Measurements from ENCODE around the gene RNF150.

Gene RNF150

GRCh38 chr4:140969296-140969695 is 164.0 kb downstream of the RNF150 start:
- DNase-seq (ENCODE audit: low read depth) = no peak
- no peak for TF ChIP-seq CTCF (conservative IDR thresholded peaks at IDR 0.05; ENCODE audit: low read length)
- no peak overlapping the region for H3K4me3 ChIP-seq (ENCODE audit: low read length)

GRCh38 chr4:140968371-140968770 is 164.9 kb downstream of the RNF150 start:
- no peak overlapping the region for H3K4me3 ChIP-seq (ENCODE audit: low read length)
- TF ChIP-seq CTCF (conservative IDR thresholded peaks at IDR 0.05; ENCODE audit: low read length) = no peak
- no peak for DNase-seq (ENCODE audit: low read depth)

GRCh38 chr4:140963883-140964282 is 169.4 kb downstream of the RNF150 start:
- no peak for TF ChIP-seq CTCF (conservative IDR thresholded peaks at IDR 0.05; ENCODE audit: low read length)
- no peak overlapping the region for H3K4me3 ChIP-seq (ENCODE audit: low read length)
- DNase-seq (ENCODE audit: low read depth) = no peak

- TF ChIP-seq CTCF (conservative IDR thresholded peaks at IDR 0.05; ENCODE audit: low read length) = no peak
- no peak overlapping the region for H3K4me3 ChIP-seq (ENCODE audit: low read length)
- DNase-seq (ENCODE audit: low read depth) = no peak
Observed at GRCh38 chr4:140955641-140956040, 177.6 kb downstream of the RNF150 start.

- no peak overlapping the region for H3K4me3 ChIP-seq (ENCODE audit: low read length)
- no peak for TF ChIP-seq CTCF (conservative IDR thresholded peaks at IDR 0.05; ENCODE audit: low read length)
- peak; percentile 34 for DNase-seq (ENCODE audit: low read depth)
Observed at GRCh38 chr4:140952717-140953116, 180.6 kb downstream of the RNF150 start.

GRCh38 chr4:140947506-140947905 is 185.8 kb downstream of the RNF150 start:
- H3K4me3 ChIP-seq (ENCODE audit: low read length) = no peak overlapping the region
- no peak for TF ChIP-seq CTCF (conservative IDR thresholded peaks at IDR 0.05; ENCODE audit: low read length)
- DNase-seq (ENCODE audit: low read depth) = no peak

- TF ChIP-seq CTCF (conservative IDR thresholded peaks at IDR 0.05; ENCODE audit: low read length) = no peak
- no peak for DNase-seq (ENCODE audit: low read depth)
- no peak overlapping the region for H3K4me3 ChIP-seq (ENCODE audit: low read length)
Observed at GRCh38 chr4:140945106-140945505, 188.2 kb downstream of the RNF150 start.

Data from AG10803 (cell line).